ENCODE results near the gene ARHGEF12.

The ARHGEF12 gene

DNA sequence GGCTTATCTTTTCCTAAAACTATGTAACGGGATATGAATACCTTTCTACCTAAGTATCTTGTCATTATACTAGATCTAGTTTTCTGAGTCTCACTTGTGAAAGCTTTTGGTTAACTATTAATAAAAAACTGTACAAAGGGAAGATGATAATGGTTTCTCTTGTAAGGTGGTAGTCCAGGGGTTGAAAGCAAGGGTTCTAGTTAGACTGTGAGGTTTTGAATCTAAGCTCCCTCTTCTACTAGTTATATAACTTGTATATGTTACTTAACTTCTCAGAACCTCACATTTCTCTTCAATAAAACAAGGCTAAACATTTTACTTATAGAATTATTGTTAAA, 54.3 kb downstream of the ARHGEF12 start:
- no peak for DNase-seq

DNA sequence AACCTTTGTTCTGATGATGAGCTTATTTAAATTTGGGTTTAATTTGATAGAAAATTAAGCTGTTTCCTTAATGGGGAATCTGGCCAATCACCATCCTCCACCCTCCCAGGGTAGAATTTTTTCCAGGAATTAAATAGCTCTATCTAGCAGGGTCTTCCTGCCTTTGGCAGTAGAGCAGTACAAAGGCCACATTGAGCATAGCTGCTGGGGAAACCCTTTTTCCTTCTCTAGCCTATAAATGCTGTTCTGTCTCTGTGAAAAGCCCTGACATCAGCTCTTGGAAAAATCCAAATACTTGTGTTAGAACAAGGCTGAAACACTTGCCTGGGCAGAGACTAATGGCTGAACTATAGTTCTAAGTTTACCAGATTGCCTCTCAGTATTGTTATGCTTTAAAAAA, 55.1 kb downstream of the ARHGEF12 start:
- DNase-seq, result no peak

DNA sequence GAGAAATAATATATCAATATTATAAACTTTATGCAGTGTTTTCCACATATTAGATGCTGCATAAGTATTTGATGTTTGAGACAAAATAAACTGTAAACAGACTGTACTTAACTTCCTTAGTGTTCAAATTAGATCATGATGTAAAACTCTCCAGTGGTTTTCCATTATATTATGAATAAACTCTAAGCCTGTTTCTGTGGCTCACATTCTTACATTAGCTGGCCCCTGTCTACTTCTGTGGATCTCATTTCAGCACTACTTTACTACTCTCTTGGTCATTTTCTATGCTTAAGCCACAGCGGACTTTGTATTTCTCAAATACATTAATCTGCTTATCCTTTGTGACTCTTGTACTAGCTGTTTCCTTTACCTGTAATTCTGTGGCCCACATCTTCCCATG, 55.6 kb downstream of the ARHGEF12 start:
- DNase-seq, result peak; percentile 22

DNA sequence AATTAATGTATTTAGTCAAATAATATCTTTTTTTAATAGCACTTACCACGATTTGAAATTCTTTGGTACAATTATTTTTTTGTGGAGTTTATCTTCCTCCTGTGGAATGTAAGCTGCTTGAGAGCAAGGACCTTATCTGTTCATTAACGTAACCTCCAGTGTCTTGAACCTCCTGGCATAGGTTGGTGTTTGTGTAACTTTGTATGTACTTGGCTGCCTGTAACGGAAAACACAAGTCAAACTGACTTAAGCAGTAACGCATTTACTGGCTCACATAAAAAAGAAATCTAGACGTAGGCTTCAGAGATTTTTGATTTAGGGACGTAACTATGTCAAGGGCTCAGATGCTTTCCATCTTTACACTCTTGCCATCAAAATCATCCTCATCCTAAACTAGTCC, 56.1 kb downstream of the ARHGEF12 start:
- no peak for DNase-seq

DNA sequence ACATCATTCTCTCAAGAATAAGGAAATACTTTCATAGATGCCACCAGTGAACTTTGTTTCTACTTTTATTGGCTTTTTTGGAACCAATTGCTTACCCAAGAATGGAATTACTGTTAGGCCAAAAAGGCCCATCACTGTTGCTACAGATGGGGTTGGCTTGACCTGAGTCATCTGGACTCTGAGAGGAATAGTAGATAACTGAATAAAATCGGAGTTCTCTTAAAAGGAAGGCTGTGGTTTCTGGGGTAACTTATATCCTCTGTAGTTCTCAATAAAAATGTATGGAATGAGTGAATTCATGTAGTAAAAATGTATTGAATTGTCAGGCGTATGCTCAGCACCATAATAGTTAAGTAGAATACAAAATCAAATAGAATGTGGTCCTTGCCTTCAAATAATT, 56.6 kb downstream of the ARHGEF12 start:
- no peak for DNase-seq

DNA sequence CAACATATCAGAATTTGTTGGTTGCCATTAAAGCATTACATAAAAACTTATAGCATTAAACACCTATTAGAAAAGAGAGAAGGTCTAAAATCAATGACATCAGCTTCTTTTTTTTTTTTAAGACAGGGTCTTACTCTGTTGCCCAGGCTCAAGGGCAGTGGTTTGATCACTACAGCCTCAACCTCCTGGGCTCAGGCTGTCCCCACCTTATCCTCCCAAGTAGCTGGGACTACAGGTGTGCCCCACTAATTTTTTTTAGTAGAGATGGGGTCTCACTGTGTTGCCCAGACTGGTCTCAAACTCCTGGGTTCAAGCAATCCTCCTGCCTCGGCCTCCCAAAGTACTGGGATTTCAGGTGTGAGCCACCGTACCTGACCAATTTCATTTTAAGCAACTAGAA, 57.9 kb downstream of the ARHGEF12 start:
- DNase-seq, result no peak

DNA sequence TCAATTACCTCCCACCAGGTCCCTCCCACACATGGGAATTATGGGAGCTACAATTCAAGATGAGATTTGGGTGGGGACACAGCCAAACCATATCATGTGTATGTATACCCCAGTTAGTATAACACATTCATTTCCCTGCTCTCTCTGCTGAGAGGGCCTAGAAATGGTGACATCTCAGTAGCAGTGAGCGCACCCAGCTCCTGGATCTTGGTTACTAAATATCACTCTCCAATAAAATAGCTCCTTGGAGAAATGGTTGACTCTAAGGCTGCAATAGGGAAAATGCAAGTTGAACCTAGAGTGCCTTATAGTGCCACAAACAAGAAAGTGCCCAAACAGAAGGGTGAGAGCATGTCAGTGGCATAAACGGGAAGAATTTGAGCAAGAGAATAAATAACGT, 59.6 kb downstream of the ARHGEF12 start:
- DNase-seq, result no peak

DNA sequence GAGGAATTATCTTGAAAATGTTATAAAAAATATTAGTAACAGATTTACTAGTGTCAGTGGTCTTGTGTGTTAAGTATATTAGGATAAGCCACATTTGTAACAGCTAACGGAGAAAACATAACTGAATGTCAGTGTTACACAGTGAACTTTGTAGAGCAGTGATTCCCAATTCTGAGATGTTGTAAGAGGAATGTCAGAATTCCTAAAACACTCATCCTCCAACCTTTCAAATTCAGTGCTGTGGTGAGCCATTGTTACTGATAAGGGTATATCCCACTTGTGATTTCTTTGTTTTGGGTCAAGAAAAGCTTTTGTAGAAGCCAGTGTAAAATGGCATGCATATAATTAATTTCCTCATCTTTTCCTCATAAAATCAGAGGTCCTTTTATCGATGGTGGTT, 61.9 kb downstream of the ARHGEF12 start:
- no peak for DNase-seq

DNA sequence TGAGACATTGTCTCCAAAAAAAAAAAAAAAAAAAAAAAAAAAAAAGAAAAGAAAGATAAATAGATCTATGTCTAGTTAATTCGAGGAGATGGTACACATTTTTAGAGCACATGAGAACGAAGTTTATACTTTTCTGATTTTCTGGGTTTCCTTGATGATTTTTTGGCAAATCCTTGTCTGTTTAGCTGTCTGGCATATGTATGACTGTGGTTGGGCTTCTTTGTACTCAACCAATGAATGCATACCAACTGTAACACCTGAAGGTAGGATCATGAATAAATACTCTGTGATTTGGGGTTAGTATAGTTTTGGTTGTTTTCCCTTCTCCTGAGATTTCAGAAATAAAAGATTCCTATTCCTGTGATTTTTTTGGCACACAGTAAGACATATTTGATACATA, 63.1 kb downstream of the ARHGEF12 start:
- no peak for DNase-seq

DNA sequence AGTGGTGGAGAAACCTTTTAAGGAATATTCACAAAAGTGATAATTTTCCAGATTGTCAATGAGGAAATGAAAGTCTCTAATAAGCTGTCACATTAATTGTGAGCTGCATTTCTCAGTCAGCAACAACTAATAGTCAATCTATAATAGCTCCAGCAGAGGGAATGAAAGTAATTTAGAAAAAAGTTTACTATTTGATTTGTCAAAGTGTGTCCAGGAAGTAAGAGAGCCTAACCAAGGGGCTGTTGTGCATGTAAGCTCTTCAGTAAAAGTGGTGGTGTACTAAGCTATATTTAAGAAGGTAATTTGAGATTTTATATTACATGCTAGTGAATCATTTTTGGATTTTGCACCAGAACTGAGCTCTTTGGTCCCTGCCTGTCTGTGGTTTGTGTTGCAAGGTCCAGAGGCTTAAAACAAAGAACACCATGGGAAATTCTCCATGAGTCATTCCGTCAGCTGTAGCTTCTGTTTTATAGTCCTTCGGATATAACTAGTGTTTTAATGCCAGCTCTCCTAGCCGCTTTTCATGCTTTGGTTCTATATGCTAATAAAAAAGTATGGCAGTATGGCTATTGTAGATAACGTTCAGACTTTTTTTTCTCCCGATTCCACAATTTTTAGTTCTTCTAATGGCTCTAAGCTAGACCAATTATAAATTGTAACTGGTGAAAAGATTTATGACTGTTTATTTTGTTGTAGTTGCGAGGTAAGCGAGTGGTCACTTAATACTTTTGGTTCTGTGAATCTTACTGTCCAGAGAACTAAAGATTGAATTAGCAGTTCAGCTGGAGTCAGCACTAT, 64.6 kb downstream of the ARHGEF12 start:
- peak; percentile 11 for DNase-seq

DNA sequence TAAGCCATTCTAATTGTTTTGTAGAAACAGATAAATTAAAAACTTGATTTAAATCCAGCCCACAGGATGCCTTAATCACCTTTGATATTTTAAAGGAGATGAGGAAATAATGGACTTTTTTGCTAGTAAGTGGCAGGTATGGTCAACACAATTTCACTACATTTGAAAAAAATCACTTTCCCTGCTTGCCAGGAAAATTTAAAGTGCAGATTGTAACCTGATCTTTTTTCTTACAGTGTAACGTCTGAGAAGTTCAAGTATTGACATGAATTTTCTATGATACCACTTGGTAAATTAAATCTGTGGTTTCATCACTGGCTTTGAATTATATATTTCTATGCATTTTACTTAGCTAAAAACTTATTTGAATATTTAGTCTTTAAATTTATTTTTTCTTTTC, 65.3 kb downstream of the ARHGEF12 start:
- DNase-seq, result no peak

DNA sequence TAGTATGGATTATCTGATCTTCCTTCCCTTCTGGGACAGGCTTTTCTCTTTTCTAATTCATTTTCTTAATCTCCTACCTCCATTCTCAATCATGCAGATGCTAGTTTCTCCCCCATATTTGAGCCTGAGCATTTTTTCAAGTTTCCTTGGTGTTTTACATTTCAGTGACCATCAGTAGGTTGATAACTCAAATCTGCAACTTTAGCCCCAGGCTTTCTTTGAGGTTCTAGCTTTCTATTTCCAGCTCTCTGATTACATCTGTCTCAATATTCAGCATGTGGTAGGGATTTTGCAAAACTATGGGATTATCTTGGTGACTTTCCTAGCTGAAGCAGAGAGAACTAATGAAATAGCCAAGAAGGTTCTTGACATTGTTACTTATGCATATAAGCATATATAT, 67.8 kb downstream of the ARHGEF12 start:
- DNase-seq, result peak; percentile 24

DNA sequence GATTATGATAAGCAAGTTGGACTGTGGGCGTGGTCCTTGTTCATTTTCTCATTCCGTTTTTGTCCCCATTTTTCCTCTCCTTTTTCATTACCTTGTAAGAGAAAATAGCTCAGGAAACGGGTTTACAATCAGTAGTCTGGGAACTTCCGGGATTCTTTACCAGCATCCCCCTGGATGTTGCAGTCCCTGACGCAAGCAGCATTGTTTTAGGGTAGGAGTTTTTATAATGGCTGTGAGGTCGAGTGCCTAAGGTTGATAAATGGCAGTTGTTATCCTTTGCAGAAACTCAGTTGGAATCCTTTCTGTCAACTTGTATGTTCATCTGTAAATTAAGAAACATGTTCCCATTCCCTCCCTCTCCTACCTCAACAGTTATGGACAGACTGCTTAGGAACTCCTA, 68.3 kb downstream of the ARHGEF12 start:
- DNase-seq, result no peak

DNA sequence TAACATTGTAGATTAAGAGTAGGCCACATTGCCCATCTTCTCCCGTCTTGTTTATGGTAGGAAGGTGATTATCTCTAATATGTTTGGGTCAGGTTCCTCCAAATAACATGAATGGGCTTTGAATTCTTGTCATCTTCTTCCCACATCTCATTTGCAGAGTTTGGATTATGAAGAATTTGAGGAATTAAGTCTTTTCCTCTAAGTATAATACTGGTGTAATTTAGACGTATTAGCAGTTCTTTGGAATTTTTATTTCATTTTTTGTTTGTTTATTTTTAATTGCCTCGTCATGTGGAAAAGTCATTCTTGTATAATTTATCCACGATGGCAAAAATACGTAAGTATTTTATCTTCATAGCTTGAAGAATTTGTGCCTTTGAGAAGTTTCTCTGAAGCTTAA, 73.4 kb downstream of the ARHGEF12 start:
- no peak for DNase-seq

DNA sequence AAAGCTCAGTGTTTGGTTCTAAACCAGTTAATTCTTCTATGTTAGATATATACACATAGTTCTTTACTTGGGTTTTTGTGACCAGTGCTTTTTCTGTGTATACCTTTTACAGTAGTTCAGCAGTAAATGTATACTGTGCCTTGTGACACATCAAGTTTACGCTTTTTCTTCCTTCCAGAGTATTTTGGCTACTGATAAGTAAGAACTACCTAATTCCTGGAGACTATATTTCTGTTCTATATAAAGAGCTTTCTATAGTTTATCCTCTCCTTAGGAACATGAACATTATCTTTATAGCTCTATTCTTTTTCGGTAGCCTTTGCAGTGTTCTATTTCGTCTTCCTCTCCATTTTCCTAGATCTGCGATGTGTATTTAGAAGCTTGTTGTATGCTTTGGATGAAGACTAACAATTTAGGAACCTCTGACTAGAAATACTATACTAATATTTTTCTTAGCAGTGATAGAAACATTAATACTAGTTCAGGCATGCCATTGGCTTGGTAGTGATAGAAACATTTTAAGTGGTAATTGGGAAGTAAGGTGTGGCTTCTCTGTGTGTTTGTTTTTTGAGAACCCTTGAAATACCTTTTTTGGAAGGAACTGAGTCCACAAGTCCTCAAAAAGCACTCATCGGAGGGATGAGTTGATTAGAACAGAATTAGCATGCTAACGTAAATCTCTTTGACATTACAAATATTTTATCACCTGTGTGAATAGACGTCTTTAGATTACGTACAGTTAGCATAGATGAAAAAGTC, 74.6 kb downstream of the ARHGEF12 start:
- DNase-seq, result no peak

DNA sequence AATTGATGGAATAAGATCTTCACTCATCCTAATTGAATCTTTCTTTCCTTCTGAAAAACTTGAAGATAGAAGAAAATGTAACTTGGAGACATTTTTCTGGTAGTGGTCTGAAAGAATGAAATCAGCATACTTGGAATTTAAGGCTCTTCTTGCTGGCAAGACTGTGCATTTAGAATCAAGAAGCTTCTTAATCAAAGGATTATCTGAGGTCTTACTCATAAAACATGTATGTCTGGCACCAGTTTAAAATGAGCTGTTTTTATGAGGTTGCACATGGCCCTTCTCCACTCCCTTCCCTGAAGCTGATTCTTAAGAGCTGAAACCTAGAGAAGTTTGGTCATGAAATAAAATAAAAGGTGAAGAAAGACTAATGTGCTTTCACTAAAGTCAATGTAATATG, 77.3 kb downstream of the ARHGEF12 start:
- peak; percentile 34 for DNase-seq

DNA sequence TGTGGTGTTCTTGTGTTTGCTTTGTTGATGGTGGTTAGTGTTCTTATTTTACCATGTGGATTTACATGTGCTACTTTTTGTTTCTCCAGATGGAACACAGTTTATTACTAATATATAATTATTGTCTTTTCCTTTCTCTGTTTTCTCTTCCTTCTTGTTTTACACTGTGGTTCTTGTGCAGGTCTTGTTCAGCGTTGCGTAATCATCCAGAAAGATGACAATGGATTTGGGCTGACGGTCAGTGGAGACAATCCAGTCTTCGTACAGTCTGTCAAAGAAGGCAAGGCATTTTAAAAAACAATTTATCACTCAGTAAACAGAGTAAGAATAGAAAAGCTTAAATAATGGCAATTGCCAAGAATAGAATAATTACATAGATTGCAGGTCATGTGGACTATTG, 84.4 kb downstream of the ARHGEF12 start:
- no peak for DNase-seq

DNA sequence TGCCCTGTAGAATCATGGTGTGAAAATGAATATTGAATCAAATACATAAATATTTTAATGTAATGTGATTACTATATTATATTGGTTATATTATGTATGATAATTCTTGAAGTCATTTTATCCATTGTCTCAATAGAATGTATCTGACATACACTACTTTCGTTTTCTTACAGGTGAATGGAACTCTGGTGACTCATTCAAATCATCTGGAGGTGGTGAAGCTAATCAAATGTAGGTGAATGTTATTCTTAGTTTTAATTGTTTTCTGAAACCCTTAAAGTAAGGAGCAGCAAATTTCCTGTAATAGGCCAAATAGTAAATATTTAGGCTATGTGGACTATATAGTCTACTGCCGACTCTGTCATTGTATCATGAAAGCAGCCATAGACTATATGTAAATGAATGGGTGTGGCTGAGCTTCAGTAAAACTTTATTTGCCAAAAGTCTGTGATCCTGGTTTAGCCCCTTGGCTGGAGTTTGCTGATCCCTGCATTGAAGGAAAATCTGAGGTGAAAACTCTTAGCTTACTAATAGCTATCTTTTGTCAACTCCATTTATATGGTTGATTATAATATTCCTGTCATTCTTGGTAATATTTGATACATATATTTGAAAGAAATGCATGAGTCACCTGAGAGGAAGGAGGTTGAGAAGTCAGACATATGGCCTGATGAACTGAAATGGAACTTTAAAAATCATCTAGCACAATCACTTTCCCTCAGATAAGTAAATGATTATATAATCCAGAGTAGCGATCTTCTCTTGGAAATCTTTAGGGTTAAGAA, 88.2 kb downstream of the ARHGEF12 start:
- DNase-seq, result no peak

DNA sequence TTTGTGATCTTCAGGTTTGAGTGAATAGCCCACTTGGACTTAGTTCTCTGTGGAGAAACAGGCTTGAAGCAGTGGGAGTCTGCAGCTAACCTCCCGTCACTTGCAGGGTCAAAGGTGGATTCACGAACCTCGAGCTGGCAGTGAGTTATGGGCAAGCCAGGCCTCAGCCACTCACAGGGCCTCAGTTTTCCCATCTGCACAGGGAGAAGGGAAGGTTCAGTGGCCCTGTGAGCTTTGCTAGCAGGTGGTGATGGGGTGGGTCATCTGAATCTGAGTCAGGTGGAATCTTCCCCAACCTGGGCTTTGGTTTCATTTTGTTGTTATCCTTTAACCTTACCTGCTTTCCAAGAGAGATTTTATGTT, 88.7 kb downstream of the ARHGEF12 start:
- no peak for DNase-seq

DNA sequence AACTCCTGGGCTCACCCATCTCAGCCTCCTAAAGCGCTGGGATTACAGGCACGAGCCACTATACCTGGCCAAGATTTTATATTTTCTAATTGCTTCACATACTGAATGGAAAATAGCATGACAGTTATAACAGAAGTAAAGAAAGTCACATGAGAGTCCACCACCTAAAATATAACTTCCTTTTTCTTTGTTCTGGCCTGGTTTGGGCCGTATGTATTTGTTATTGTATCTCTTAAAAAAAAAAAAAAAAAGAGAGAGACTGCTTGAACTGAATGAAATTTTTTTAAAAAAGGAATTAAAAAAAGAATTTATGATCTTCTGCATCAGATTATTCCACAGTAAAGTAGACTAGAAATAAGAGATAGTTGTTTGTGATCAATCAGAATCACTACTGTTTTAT, 89.3 kb downstream of the ARHGEF12 start:
- no peak for DNase-seq

DNA sequence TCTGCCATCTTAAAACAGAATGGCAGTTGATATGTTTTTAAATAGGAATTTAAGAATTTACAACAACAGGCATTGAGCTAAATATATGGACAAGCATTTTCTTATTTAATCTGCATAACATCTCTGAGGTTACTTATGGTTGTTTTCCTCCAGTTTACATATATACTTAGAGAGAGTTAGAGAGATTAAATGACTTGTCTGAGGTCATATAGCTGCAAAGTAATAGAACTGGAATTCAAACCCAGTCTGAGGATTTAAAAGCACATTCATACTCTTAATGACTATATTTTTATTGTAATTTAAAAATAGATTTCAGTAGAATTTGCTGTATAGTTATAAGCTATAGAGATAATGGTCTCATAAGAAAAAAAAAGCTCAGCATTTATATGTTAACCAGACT, 93.9 kb downstream of the ARHGEF12 start:
- DNase-seq, result no peak

DNA sequence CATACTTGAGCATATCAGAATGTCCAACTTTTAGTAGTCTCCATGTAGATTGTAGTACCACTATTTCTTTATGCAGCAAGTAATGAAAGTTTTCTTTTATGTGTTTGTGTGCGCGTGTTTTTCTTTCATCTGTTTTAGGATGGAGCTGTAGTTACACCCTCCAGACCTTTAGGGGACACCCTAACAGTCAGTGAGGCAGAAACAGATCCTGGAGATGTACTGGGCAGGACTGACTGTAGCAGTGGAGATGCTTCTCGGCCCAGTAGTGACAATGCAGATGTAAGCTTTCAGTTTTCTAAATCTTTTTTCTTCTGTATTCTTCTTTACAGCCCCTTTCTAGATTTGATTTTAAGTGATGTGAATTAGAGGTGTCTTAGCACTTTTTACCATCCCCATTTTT, 95.4 kb downstream of the ARHGEF12 start:
- peak; percentile 15 for DNase-seq

DNA sequence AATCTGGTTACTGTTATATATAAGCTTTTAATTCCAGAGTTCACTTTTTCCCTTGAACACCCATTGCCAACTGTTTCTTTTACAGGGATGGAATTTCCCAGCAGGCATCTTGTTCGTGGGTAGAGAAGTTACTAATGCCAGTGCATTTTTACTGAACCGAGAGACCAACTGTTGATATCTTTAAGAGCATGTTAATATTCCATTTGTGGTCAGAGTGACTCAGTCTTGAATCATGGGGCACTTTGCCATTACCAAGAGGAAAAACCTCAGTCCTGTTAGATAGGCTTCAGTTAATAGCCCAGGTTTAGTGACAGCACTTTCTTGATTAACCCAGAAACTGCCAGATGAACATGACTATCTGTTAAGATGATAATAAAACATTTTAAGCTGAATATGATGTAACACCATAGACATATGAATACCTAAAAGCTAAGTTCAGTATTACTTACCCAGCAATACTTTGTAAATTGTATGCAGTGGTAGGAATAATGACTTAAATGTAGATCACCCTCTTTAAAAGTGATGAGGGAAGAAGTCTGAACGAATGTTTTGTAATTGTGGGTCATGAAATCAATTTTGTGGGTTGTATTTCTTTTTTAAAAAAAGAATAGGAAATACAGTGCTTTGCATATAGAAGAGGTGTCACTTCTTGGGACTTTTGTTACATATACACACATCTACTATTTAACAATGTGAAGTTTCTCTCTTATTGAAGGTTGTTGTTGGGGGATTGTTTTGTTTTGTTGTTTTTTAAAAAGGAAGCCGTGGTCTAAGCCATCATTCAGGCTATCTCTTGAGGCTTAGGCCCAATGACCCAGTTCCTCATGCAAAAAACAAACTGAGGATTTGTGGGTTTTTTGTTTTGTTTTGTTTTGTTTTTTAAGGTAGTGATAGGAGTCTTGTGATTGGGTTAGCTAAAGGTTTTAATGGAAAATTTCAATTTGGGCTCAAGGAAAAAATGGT, 96.1 kb downstream of the ARHGEF12 start:
- DNase-seq, result no peak

All from NCI-H82 (cell line).